D721Med (cell line): ENCODE measurements around the gene JPT2.

Experiments used
- DNase-seq: peaks from one replicate; pipeline ENCODE4 v3.0.0; 2011; ENCODE audit warnings: low spot score; ENCODE audit not compliant: insufficient read length
- FAIRE-seq: peaks from 2 replicates; lab custom pipeline; 2011; peaks lifted over from hg19 to GRCh38; lab: Jason Lieb, UNC
- CTCF ChIP-seq: IDR thresholded peaks from 2 replicates; pipeline ENCODE4 v1.5.1; 2012; ENCODE audit warnings: mild to moderate bottlenecking, control low read depth; ENCODE audit not compliant: insufficient read depth; ENCODE audit errors: missing control alignments

JPT2 gene

GRCh38 chr16:1749152-1750117 is 71.4 kb downstream of the JPT2 start:
- no peak for DNase-seq
- FAIRE-seq: no peak
- no peak for TF ChIP-seq CTCF
